Osteoblast (primary cell): ENCODE results near the gene TGFBI. TPM values are rescaled to one million over a fixed set of nuclear protein-coding genes. Genes with fewer than 3 reads are reported as not detected.

Experiments used
- DNase-seq: peaks from one replicate; pipeline ENCODE4 v3.0.0; 2011; ENCODE audit warnings: low spot score, mixed read lengths; ENCODE audit not compliant: insufficient read length; ENCODE audit errors: missing footprints
- H2AFZ ChIP-seq: 2 replicates; pipeline ENCODE4 v1.6.0; 2011; ENCODE audit warnings: mild to moderate bottlenecking, low read length
- H3K27ac ChIP-seq: 2 replicates; pipeline ENCODE4 v1.5.1; 2011; ENCODE audit warnings: mild to moderate bottlenecking, low read depth, low read length, moderate library complexity
- H3K27me3 ChIP-seq: 2 replicates; pipeline ENCODE4 v1.6.0; 2012; ENCODE audit warnings: mild to moderate bottlenecking, control low read depth, inconsistent platforms, low read length, moderate library complexity; ENCODE audit not compliant: insufficient read depth
- H3K36me3 ChIP-seq: 2 replicates; pipeline ENCODE4 v1.5.1; 2011; ENCODE audit warnings: mild to moderate bottlenecking, low read length, control low read depth, moderate library complexity; ENCODE audit not compliant: insufficient read depth
- H3K4me1 ChIP-seq: 2 replicates; pipeline ENCODE4 v1.5.1; 2011; ENCODE audit warnings: mild to moderate bottlenecking, low read length, control low read depth, moderate library complexity; ENCODE audit not compliant: insufficient read depth
- H3K4me2 ChIP-seq: 2 replicates; pipeline ENCODE4 v1.6.0; 2011; ENCODE audit warnings: mild to moderate bottlenecking, low read length; ENCODE audit not compliant: insufficient read depth
- H3K4me3 ChIP-seq: fragments of 200-600 bp; sonication (generic); 3 replicates; pipeline ENCODE4 v1.5.1; 2012; ENCODE audit warnings: mild to moderate bottlenecking, low read length, inconsistent platforms; ENCODE audit not compliant: insufficient read depth
- H3K79me2 ChIP-seq: 2 replicates; pipeline ENCODE4 v1.6.0; 2012; ENCODE audit warnings: mild to moderate bottlenecking, low read length, control low read depth, inconsistent platforms; ENCODE audit not compliant: insufficient read depth
- H3K9me3 ChIP-seq: 2 replicates; pipeline ENCODE4 v1.5.1; 2011; ENCODE audit warnings: low read depth, low read length, control low read depth
- H4K20me1 ChIP-seq: 2 replicates; pipeline ENCODE4 v1.6.0; 2012; ENCODE audit warnings: mild to moderate bottlenecking, low read length, control low read depth; ENCODE audit not compliant: insufficient read depth
- CTCF ChIP-seq: IDR thresholded peaks from 2 replicates; pipeline ENCODE4 v1.5.1; 2011; ENCODE audit warnings: mild to moderate bottlenecking, low read depth, low read length, moderate library complexity; ENCODE audit errors: extremely low read depth
- total RNA-seq: library from RNA; depleted of rRNA; stranded (reverse); fragments of >200 nt; gene quantifications from 2 replicates; pipeline ENCODE4 v1.2.3, GENCODE V29; 2012

Gene TGFBI
- total RNA-seq, 1 donor = 1,700 TPM

DNA sequence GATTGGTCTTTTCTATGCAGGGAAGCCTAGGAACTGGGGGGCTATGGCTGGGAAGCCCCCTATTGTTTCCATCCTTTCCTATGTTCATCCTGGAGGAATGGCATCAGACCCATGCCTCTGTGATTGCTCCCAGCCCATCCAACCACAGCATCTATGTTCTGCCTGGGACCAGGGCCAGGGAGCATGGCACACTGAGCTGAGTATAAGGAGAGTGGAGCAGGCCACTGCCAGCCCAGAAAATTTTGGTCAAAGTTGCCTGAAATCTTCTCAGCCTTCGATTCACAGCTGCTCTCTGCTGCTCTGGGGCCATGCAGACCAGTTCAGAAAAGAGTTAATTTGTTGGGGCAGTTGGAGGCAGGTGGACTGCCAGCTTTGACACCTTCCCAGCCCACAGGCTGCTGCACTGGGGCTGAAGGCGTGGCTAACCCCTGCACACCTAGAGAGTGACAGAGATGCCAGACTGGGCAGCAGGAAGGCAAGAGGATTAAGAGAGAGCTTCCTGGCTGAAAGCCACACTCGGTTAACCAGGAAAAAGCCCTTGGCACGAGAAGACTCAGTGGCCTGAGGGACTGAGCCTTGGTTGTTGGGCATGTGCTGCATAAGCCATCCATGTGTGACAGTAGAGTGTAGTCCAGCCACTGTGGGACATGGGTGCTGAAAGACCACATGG lies 12.1 kb downstream of the TGFBI start:
- peak overlapping the region; percentile 87 for H3K27ac ChIP-seq
- peaks cover 91% of the 10 kb centered on the region for H3K36me3 ChIP-seq
- H3K9me3 ChIP-seq = no peaks in the 10 kb centered on the region
- peaks cover 6% of the 10 kb centered on the region for H4K20me1 ChIP-seq
- peaks cover 56% of the 10 kb centered on the region for H3K4me1 ChIP-seq
- no peak for DNase-seq
- TF ChIP-seq CTCF = no peak
- H3K27me3 ChIP-seq = no peaks in the 10 kb centered on the region
- H3K4me3 ChIP-seq = no peak overlapping the region
- no peak overlapping the region for H2AFZ ChIP-seq
- H3K4me2 ChIP-seq = no peak overlapping the region
- H3K79me2 ChIP-seq = peaks cover 21% of the 10 kb centered on the region

DNA sequence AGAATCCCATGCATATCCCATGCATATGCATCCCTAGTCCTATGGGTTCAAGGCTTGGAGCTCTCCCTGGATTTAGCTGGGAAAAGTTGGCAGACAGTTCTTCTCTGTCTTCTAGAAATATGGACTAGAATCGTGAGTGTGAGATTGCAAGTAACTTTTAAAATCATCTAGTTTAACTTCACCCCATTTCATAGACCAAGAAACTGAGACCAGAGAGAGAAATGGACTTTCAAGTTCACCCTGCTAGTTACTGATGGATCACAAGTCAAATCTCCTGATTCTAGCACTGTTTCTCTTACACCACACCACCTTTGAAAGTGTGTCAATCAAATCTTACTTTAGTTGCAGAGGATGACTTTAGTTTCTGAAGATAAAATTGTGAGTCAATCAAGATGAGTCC lies 13.4 kb downstream of the TGFBI start:
- Histone ChIP-seq H3K4me3 (no peak overlapping the region), H4K20me1 (peaks cover 6% of the 10 kb centered on the region), H3K9me3 (no peaks in the 10 kb centered on the region), H3K4me2 (peak overlapping the region; percentile 12), H2AFZ (no peak overlapping the region), H3K27ac (peak overlapping the region; percentile 87), H3K79me2 (peaks cover 17% of the 10 kb centered on the region), H3K4me1 (peaks cover 44% of the 10 kb centered on the region), H3K36me3 (peaks cover 91% of the 10 kb centered on the region), H3K27me3 (no peaks in the 10 kb centered on the region)
- TF ChIP-seq CTCF = no peak
- no peak for DNase-seq

- TF ChIP-seq CTCF = no peak
- Histone ChIP-seq H3K4me3 (no peak overlapping the region), H3K79me2 (peaks cover 17% of the 10 kb centered on the region), H2AFZ (no peak overlapping the region), H4K20me1 (peaks cover 6% of the 10 kb centered on the region), H3K4me1 (peaks cover 43% of the 10 kb centered on the region), H3K27ac (peak overlapping the region; percentile 87), H3K4me2 (peak overlapping the region; percentile 16), H3K36me3 (peaks cover 91% of the 10 kb centered on the region), H3K27me3 (no peaks in the 10 kb centered on the region), H3K9me3 (no peaks in the 10 kb centered on the region)
- DNase-seq = peak; percentile 74
These were observed 13.9 kb downstream of the TGFBI start for GRCh38 chr5:136042665-136043121.

- no peaks in the 10 kb centered on the region for H3K9me3 ChIP-seq
- H3K79me2 ChIP-seq = peaks cover 14% of the 10 kb centered on the region
- no peak overlapping the region for H3K4me3 ChIP-seq
- no peaks in the 10 kb centered on the region for H3K27me3 ChIP-seq
- H3K4me1 ChIP-seq = peaks cover 43% of the 10 kb centered on the region
- H4K20me1 ChIP-seq = peaks cover 6% of the 10 kb centered on the region
- peaks cover 92% of the 10 kb centered on the region for H3K36me3 ChIP-seq
- no peak for DNase-seq
- no peak overlapping the region for H2AFZ ChIP-seq
- H3K4me2 ChIP-seq = no peak overlapping the region
- peak overlapping the region; percentile 87 for H3K27ac ChIP-seq
- no peak for TF ChIP-seq CTCF
These were observed 14.8 kb downstream of the TGFBI start for GRCh38 chr5:136043551-136043950.
